Measurements from ENCODE around the gene MUC13. TPM values are rescaled to one million over a fixed set of nuclear protein-coding genes. Genes with fewer than 3 reads are reported as not detected.

MUC13 gene
- total RNA-seq, 4 donors from 2014 or later: 37.8 to 700 (median 401) TPM

DNA sequence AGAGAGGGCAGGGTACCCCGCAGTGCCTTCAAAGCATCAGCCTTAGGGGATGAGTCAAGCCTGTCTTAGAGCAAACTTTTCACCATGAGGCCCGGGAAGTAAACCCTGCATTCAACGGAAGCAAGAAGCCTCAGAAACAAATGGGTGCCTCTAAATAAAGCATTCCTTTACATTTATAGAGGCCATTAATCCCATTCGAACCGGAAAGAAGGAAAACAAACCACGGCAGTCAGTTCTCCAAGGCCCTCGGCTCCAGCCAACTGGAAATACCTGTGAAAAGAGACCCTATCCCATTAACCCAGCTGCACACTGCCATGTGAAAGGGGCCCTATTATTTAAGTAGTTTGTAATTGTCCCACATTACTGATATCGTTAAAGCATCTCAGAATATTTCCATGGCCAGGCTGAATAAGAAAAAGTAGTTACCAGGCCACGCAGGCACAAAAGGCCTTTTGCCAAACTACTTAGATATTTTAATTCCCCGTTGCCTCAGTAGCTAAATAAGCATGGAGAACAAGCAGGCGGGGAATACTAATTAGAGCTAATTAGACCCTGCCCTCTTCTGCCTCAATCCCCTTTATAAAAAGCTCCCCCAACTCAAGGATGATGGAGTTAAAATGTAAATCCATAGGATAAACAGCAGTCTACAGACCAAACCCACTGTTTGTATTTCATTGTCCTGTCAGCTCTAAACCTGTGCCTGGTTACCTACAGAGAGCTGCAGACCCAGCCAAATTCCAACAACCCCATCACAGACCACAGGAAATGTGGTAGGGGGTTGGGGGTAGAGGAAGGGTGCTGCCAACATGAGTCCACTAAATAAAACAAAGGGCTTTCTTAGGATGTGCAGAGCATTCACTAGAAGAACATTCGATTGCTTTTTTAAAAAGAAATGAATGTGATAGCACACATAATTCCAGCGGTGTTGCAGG, 51.5 kb downstream of the MUC13 start:
- in situ Hi-C loops (cut with MboI; ENCODE audit: low pct_ligation_motif_present in 1 of 4, low pct_unique_long_range_greater_than_20kb in 1 of 4, low sequenced_read_pairs in 3 of 4): no loop called here

GRCh38 chr3:124881976-124882697, 52.4 kb downstream of the MUC13 start:
- H3K27ac ChIP-seq: peak overlapping the region in 3 of 4 donors; percentile 21 to 40 (median 37)
- no peaks in the 10 kb centered on the region for H3K27me3 ChIP-seq
- peaks cover 16 to 42% (median 30%) of the 10 kb centered on the region in 4 donors for H3K4me1 ChIP-seq
- TF ChIP-seq POLR2AphosphoS5 (IDR thresholded peaks at IDR 0.05) (no peak), EP300 (IDR thresholded peaks at IDR 0.05; ENCODE audit: low read depth) (no peak), POLR2A (IDR thresholded peaks at IDR 0.05) (no peak), CTCF (IDR thresholded peaks at IDR 0.05) (no peak)
- intact Hi-C loops (cut with DNase I; ENCODE audit: low total_unique reads): no loop called here
- DNase-seq: no peak
- WGBS, 2 donors (ENCODE audit: low coverage in 1 of 2): 89 to 94% methylated on average over 7 to 11 of the region's 11 CpGs
- no peaks in the 10 kb centered on the region for H3K9me3 ChIP-seq
- H3K36me3 ChIP-seq: no peaks in the 10 kb centered on the region
- H3K4me3 ChIP-seq: no peak overlapping the region
- in situ Hi-C loops (cut with MboI; ENCODE audit: low pct_ligation_motif_present in 1 of 4, low pct_unique_long_range_greater_than_20kb in 1 of 4, low sequenced_read_pairs in 3 of 4): no loop called here

More for the DNA sequence above, 51.5 kb downstream of the MUC13 start:
- H3K9me3 ChIP-seq: no peaks in the 10 kb centered on the region
- H3K4me3 ChIP-seq: no peak overlapping the region
- no peaks in the 10 kb centered on the region for H3K27me3 ChIP-seq
- DNase-seq: no peak
- WGBS, 2 donors (ENCODE audit: low coverage in 1 of 2): 81% methylated on average over 5 to 13 of the region's 13 CpGs
- intact Hi-C loops (cut with DNase I; ENCODE audit: low total_unique reads): no loop called here
- H3K36me3 ChIP-seq: no peaks in the 10 kb centered on the region
- peaks cover 18 to 43% (median 26%) of the 10 kb centered on the region in 4 donors for H3K4me1 ChIP-seq
- peak overlapping the region in 3 of 4 donors; percentile 21 to 40 (median 37) for H3K27ac ChIP-seq
- TF ChIP-seq CTCF (IDR thresholded peaks at IDR 0.05) (no peak), POLR2AphosphoS5 (IDR thresholded peaks at IDR 0.05) (no peak), POLR2A (IDR thresholded peaks at IDR 0.05) (no peak), EP300 (IDR thresholded peaks at IDR 0.05; ENCODE audit: low read depth) (no peak)

DNA sequence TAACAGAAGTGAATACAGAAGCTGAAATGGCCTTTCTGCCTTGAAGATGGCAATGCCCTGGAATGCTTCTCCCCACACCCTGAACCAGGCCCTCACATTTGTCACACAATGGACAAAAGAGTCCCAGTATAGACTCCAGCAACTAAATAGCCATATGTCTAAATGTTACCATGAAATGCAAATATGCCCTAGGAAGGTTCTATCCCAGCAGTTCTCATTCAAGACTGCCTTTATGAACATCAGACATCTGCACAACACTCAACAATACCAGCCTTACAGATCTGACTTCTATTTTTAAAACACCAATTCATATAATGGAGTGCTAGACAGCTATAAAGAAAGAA, 55.2 kb downstream of the MUC13 start:
- DNase-seq: no peak
- intact Hi-C loops (cut with DNase I; ENCODE audit: low total_unique reads): no loop called here
- no peak for TF ChIP-seq POLR2AphosphoS5 (IDR thresholded peaks at IDR 0.05)
- Histone ChIP-seq H3K4me3 (no peak overlapping the region), H3K27ac (peak overlapping the region; percentile 62 to 75 (median 72)), H3K27me3 (no peaks in the 10 kb centered on the region), H3K36me3 (no peaks in the 10 kb centered on the region), H3K9me3 (no peaks in the 10 kb centered on the region), H3K4me1 (peaks cover 16 to 28% (median 24%) of the 10 kb centered on the region in 4 donors)
- in situ Hi-C loops (cut with MboI; ENCODE audit: low pct_ligation_motif_present in 1 of 4, low pct_unique_long_range_greater_than_20kb in 1 of 4, low sequenced_read_pairs in 3 of 4): no loop called here

DNA sequence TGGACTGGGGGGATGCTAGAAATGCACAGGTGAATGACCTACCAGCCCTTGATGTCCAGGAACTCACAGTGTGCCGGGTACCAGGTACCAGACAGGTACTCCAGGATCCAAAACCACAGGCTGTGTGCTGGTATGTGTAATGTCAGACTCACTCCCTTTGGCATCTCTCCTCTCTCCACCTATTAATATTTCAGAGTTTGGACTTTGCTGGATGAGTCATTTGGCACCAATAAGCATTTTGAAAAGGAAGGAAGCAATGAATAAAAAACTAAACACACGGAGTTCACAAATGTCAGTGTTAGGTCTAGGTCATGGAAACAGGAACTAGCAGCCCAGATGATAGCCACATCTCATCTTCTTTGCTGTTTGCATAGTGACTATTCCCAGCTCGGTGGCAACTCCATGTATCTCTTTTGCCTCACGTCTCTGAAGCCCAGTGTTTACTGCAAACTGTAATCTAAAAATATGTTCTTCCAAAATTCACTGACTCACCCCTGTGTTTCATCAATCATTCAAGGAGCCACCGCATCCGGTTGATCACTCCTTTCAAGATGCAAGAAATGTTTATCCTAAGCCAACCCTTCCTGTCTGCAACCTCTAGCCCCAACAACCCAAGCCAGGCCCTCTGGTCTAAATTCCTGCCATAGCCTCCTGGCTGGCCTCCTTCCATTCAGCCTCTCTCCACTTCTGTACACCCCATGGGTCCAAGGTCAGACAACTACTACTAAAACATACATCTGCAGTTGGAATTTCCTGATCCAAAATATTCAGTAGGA, 55.8 kb downstream of the MUC13 start:
- no peaks in the 10 kb centered on the region for H3K9me3 ChIP-seq
- peak; percentile 16 for DNase-seq
- no peaks in the 10 kb centered on the region for H3K36me3 ChIP-seq
- WGBS, 2 donors (ENCODE audit: low coverage in 1 of 2): 6 to 33% methylated on average over 4 to 6 of the region's 6 CpGs
- H3K27me3 ChIP-seq: no peaks in the 10 kb centered on the region
- H3K4me3 ChIP-seq: no peak overlapping the region
- in situ Hi-C loops (cut with MboI; ENCODE audit: low pct_ligation_motif_present in 1 of 4, low pct_unique_long_range_greater_than_20kb in 1 of 4, low sequenced_read_pairs in 3 of 4) (no loop called here), intact Hi-C loops (cut with DNase I; ENCODE audit: low total_unique reads) (no loop called here)
- no peak for TF ChIP-seq CTCF (IDR thresholded peaks at IDR 0.05)
- peak; percentile 18 to 46 (median 42) for TF ChIP-seq POLR2AphosphoS5 (IDR thresholded peaks at IDR 0.05)
- TF ChIP-seq POLR2A (IDR thresholded peaks at IDR 0.05): no peak
- peak overlapping the region; percentile 62 to 75 (median 72) for H3K27ac ChIP-seq
- H3K4me1 ChIP-seq: peaks cover 16 to 27% (median 24%) of the 10 kb centered on the region in 4 donors

All from transverse colon (tissue), 4 donors.